Glutamatergic neuron (in vitro differentiated cells): ENCODE results near the gene WNT3. TPM values are rescaled to one million over a fixed set of nuclear protein-coding genes. Genes with fewer than 3 reads are reported as not detected.

ENCODE experiments used
- DNase-seq: peaks from one replicate; pipeline ENCODE4 v3.0.0; 2022
- H3K27ac Mint-ChIP-seq: one replicate; pipeline ENCODE4 v1.8.0; 2020; ENCODE audit warnings: mild to moderate bottlenecking, mixed read lengths, inconsistent platforms; ENCODE audit not compliant: unreplicated experiment
- H3K27me3 Mint-ChIP-seq: one replicate; pipeline ENCODE4 v1.8.0; 2020; ENCODE audit warnings: mild to moderate bottlenecking, moderate library complexity, mixed read lengths, inconsistent platforms; ENCODE audit not compliant: unreplicated experiment
- H3K36me3 Mint-ChIP-seq: one replicate; pipeline ENCODE4 v1.8.0; 2020; ENCODE audit warnings: mild to moderate bottlenecking, mixed read lengths, inconsistent platforms; ENCODE audit not compliant: unreplicated experiment
- H3K4me1 Mint-ChIP-seq: one replicate; pipeline ENCODE4 v1.8.0; 2020; ENCODE audit warnings: mild to moderate bottlenecking, low read depth, mixed read lengths, inconsistent platforms; ENCODE audit not compliant: unreplicated experiment
- H3K4me3 Mint-ChIP-seq: one replicate; pipeline ENCODE4 v1.8.0; 2020; ENCODE audit warnings: mild to moderate bottlenecking, mixed read lengths, inconsistent platforms; ENCODE audit not compliant: unreplicated experiment
- H3K9me3 Mint-ChIP-seq: one replicate; pipeline ENCODE4 v1.8.0; 2020; ENCODE audit warnings: mild to moderate bottlenecking, moderate library complexity, mixed read lengths, inconsistent platforms; ENCODE audit not compliant: unreplicated experiment
- CTCF ChIP-seq: fragments of 200-600 bp; sonication (generic); IDR thresholded peaks from one replicate; pipeline ENCODE4 v1.5.0; 2021; ENCODE audit not compliant: partially characterized antibody, unreplicated experiment
- total RNA-seq: library from RNA; stranded (reverse); fragmentation: NEBNext Ultra II Directional; extraction: Animal tissue kit (Norgen Biotek cat#: 25700); gene quantifications from one replicate; pipeline ENCODE4 v1.2.1, GENCODE V29; 2021; ENCODE audit not compliant: unreplicated experiment

The WNT3 gene
- total RNA-seq, 1 donor from 2014 or later, result 1.7 TPM

DNA sequence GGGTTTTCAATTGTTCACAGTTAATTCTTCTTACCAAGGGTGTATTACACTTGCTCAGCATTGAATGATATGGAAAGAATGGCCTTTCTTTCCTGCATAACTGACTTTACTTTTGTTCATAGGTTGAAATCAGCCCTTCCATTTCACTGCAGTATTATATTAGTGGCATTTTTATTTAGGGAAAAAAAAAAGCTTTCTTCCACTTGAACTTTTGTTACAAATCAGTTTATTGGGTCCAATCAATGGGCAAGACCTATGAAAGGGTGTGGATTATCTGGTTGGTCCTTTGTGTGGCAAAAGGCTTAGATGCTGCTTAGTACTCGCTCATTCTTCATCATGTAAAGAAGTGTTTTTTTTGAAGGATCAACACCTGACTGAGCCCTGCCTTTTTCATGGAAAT, 74.1 kb downstream of the WNT3 start:
- Mint-ChIP-seq H3K27me3 (no peaks in the 10 kb centered on the region), H3K4me3 (no peak overlapping the region), H3K9me3 (peaks cover 3% of the 10 kb centered on the region), H3K27ac (no peak overlapping the region), H3K4me1 (no peaks in the 10 kb centered on the region), H3K36me3 (no peaks in the 10 kb centered on the region)
- no peak for DNase-seq
- TF ChIP-seq CTCF, result no peak

DNA sequence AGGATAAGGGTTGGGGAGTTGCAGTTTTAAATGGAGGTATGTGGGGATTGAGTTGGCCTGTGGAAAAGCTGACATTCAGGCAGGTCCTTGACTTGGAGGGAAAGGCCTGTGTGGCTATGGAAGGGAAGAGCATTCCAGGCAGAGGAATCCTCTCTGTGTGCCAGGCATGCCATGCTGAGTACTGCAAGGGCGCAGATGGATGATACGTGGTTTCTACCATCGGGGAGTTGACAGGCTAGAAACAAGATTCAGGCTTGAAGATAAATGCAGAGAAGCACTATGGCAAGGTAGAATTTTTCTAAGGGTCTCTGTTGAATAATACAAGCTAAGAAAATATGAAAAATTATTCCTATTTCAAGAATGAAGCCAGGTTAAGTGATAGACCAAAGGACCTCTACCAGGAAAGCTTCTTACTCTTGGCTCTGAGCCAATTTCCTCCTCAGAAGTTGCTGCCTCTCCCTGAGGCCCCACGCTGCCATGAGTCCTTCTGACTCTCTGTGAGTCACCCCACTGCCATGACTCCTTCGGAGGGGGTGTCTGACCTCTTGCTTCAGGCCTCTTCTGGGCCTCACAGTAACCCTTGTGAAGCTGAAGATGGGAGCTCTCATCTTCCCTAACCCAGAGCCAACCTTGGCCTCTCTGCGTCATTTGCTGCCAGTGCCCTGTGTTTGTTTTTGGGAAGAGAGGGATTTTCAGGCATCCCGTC, 75.8 kb downstream of the WNT3 start:
- Mint-ChIP-seq H3K27ac (no peak overlapping the region), H3K27me3 (no peaks in the 10 kb centered on the region), H3K9me3 (peaks cover 3% of the 10 kb centered on the region), H3K4me3 (no peak overlapping the region), H3K36me3 (no peaks in the 10 kb centered on the region), H3K4me1 (no peaks in the 10 kb centered on the region)
- TF ChIP-seq CTCF, result no peak
- no peak for DNase-seq

- H3K27ac Mint-ChIP-seq, result no peak overlapping the region
- H3K4me1 Mint-ChIP-seq, result no peaks in the 10 kb centered on the region
Measured at GRCh38 chr17:46741122-46741730, 77.3 kb downstream of the WNT3 start.

GRCh38 chr17:46739982-46740381, 78.5 kb downstream of the WNT3 start:
- no peak for DNase-seq
- Mint-ChIP-seq H3K4me1 (no peaks in the 10 kb centered on the region), H3K36me3 (no peaks in the 10 kb centered on the region), H3K4me3 (no peak overlapping the region), H3K9me3 (peaks cover 3% of the 10 kb centered on the region), H3K27ac (no peak overlapping the region), H3K27me3 (no peaks in the 10 kb centered on the region)
- no peak for TF ChIP-seq CTCF

More at GRCh38 chr17:46741122-46741730, 77.3 kb downstream of the WNT3 start:
- H3K36me3 Mint-ChIP-seq, result no peaks in the 10 kb centered on the region
- no peak for TF ChIP-seq CTCF
- H3K9me3 Mint-ChIP-seq, result peaks cover 3% of the 10 kb centered on the region
- no peaks in the 10 kb centered on the region for H3K27me3 Mint-ChIP-seq
- no peak overlapping the region for H3K4me3 Mint-ChIP-seq
- DNase-seq, result no peak

- H3K9me3 Mint-ChIP-seq, result peaks cover 3% of the 10 kb centered on the region
- TF ChIP-seq CTCF, result no peak
- H3K27me3 Mint-ChIP-seq, result no peaks in the 10 kb centered on the region
- H3K4me1 Mint-ChIP-seq, result no peaks in the 10 kb centered on the region
- H3K36me3 Mint-ChIP-seq, result no peaks in the 10 kb centered on the region
- no peak for DNase-seq
- no peak overlapping the region for H3K27ac Mint-ChIP-seq
- no peak overlapping the region for H3K4me3 Mint-ChIP-seq
Measured at GRCh38 chr17:46738544-46738943, 79.9 kb downstream of the WNT3 start.
